Measurements from ENCODE around the gene TLCD3B. TPM values are rescaled to one million over a fixed set of nuclear protein-coding genes. Genes with fewer than 3 reads are reported as not detected.

The TLCD3B gene
- total and polyA plus RNA-seq, 2 experiments from 2014 or later, result 0.13 TPM; not detected in 1

- H3K4me3 ChIP-seq, result peak overlapping the region; percentile 81
- in situ Hi-C loops (cut with MboI), result no loop called here
- no peaks in the 10 kb centered on the region for H4K20me1 ChIP-seq (ENCODE audit: insufficient read depth)
- DNase-seq, result peak; percentile 71
- peak overlapping the region; percentile 94 for H3K9ac ChIP-seq
- H3K9me3 ChIP-seq (ENCODE audit: low read depth), result no peaks in the 10 kb centered on the region
- WGBS, 2 experiments (ENCODE audit: low coverage in 1 of 2, low lambda C conversion rate in 2 of 2, missing lambda C conversion rate in 2 of 2), result 0 to 2% methylated on average over 24 to 27 of the region's 33 CpGs
- H3K79me2 ChIP-seq (ENCODE audit: insufficient read depth), result peaks cover 61% of the 10 kb centered on the region
- peak overlapping the region; percentile 87 for H3K27ac ChIP-seq
- peaks cover 44% of the 10 kb centered on the region for H3F3A ChIP-seq (ENCODE audit: insufficient read depth)
- TF ChIP-seq EZH2 (IDR thresholded peaks at IDR 0.05; ENCODE audit: insufficient read depth, poor library complexity, severe bottlenecking), result no peak
- peaks cover 38% of the 10 kb centered on the region for H3K36me3 ChIP-seq (ENCODE audit: low read depth)
- no peaks in the 10 kb centered on the region for H3K27me3 ChIP-seq (replicated peaks; ENCODE audit: insufficient read depth)
- peak overlapping the region; percentile 97 for H3K4me2 ChIP-seq (ENCODE audit: unreplicated experiment)
- no peaks in the 10 kb centered on the region for H3K9me2 ChIP-seq (ENCODE audit: insufficient read depth)
- peak overlapping the region; percentile 76 for H2AFZ ChIP-seq
- peaks cover 17% of the 10 kb centered on the region for H3K4me1 ChIP-seq (ENCODE audit: insufficient read depth)
Measured at GRCh38 chr16:30076276-30076791, 45.3 kb upstream of the TLCD3B start.

DNA sequence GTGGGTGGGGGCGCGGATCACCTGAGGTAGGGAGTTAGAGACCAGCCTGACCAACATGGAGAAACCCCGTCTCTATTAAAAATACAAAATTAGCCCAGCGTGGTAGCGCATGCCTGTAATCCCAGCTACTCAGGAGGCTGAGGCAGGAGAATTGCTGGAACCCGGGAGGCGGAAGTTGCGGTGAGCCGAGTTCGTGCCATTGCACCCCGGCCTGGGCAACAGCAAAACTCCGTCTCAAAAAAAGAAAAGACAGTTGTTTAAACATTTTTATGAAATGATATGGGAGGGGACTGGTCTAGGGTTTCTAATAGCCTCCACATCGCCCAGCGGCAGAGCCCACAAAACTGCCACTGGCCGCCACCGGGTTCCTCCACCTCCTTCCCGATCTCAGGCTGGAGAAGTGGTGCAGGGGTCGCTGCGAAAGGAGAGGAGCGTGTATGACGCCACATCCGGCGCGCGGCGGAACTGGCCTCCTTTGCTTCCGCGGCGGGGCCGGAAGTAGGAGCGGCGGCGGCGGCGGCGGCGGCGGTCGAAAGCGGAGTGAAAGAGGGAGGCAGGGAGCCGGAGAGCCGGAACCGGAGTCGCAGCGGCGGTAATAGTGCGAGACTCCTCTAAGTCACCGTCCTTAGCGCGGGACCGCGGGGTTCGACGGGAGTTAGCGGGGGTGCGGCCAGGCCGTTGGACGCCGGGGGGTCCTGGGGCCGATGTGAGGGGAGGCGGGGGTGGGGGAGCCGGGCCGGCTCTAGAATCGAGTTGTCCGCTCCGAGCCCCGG is 44.6 kb upstream of the TLCD3B start, which contains the start of gene PPP4C:
TSS of gene PPP4C (plus strand) at position 492 of the 773 bp plus-strand sequence. CDS start 384 bp downstream, outside the sequence.
- H3K4me2 ChIP-seq (ENCODE audit: unreplicated experiment), result peak within 1 kb of the TSS; percentile 97
- H3K9ac ChIP-seq, result peak within 1 kb of the TSS; percentile 94
- peak within 1 kb of the TSS; percentile 81 for H3K4me3 ChIP-seq
- no peaks in the 10 kb centered on the region for H3K9me2 ChIP-seq (ENCODE audit: insufficient read depth)
- H3K36me3 ChIP-seq (ENCODE audit: low read depth), result peaks cover 38% of the 10 kb centered on the region
- no peaks in the 10 kb centered on the region for H4K20me1 ChIP-seq (ENCODE audit: insufficient read depth)
- peak within 1 kb of the TSS; percentile 87 for H3K27ac ChIP-seq
- in situ Hi-C loops (cut with MboI), result no loop called here
- peaks cover 17% of the 10 kb centered on the region for H3K4me1 ChIP-seq (ENCODE audit: insufficient read depth)
- DNase-seq, result peak; percentile 97
- H3K79me2 ChIP-seq (ENCODE audit: insufficient read depth), result peaks cover 61% of the 10 kb centered on the region
- WGBS, 2 experiments (ENCODE audit: low coverage in 1 of 2, low lambda C conversion rate in 2 of 2, missing lambda C conversion rate in 2 of 2), result 1 to 3% methylated on average over 35 to 67 of the region's 67 CpGs
- TF ChIP-seq EZH2phosphoT487 (IDR thresholded peaks at IDR 0.05; ENCODE audit: insufficient read depth, low read depth) (no peak), EZH2 (IDR thresholded peaks at IDR 0.05; ENCODE audit: insufficient read depth, poor library complexity, severe bottlenecking) (no peak)
- no peaks in the 10 kb centered on the region for H3K27me3 ChIP-seq (replicated peaks; ENCODE audit: insufficient read depth)
- peaks cover 50% of the 10 kb centered on the region for H3F3A ChIP-seq (ENCODE audit: insufficient read depth)
- H3K9me3 ChIP-seq (ENCODE audit: low read depth), result no peaks in the 10 kb centered on the region
- H2AFZ ChIP-seq, result peak within 1 kb of the TSS; percentile 76

GRCh38 chr16:30070490-30070889 is 39.4 kb upstream of the TLCD3B start:
- peaks cover 34% of the 10 kb centered on the region for H3K4me1 ChIP-seq (ENCODE audit: insufficient read depth)
- peak overlapping the region; percentile 92; the same call in 1 of the 2 replicates for H3K9ac ChIP-seq
- H3K9me2 ChIP-seq (ENCODE audit: insufficient read depth), result no peaks in the 10 kb centered on the region
- H3K4me3 ChIP-seq, result peak overlapping the region; percentile 82; the same call in 1 of the 2 replicates
- peaks cover 88% of the 10 kb centered on the region for H3F3A ChIP-seq (ENCODE audit: insufficient read depth)
- no peak for DNase-seq
- no peaks in the 10 kb centered on the region for H3K27me3 ChIP-seq (replicated peaks; ENCODE audit: insufficient read depth)
- peak overlapping the region; percentile 35 for H3K27ac ChIP-seq
- in situ Hi-C loops (cut with MboI), result loop anchor here (5.0 kb wide), 1 partner anchor 52 kb away; the partner anchor contains the start of gene MAPK3
- TF ChIP-seq EZH2phosphoT487 (IDR thresholded peaks at IDR 0.05; ENCODE audit: insufficient read depth, low read depth), result no peak
- no peak for TF ChIP-seq EZH2 (IDR thresholded peaks at IDR 0.05; ENCODE audit: insufficient read depth, poor library complexity, severe bottlenecking)
- no peaks in the 10 kb centered on the region for H3K9me3 ChIP-seq (ENCODE audit: low read depth)
- peaks cover 63% of the 10 kb centered on the region for H3K79me2 ChIP-seq (ENCODE audit: insufficient read depth)
- no peak overlapping the region for H2AFZ ChIP-seq
- H3K4me2 ChIP-seq (ENCODE audit: unreplicated experiment), result peak overlapping the region; percentile 91
- peaks cover 26% of the 10 kb centered on the region; the same call in 1 of the 2 replicates for H4K20me1 ChIP-seq (ENCODE audit: insufficient read depth)
- H3K36me3 ChIP-seq (ENCODE audit: low read depth), result peaks cover 60% of the 10 kb centered on the region

- peaks cover 82% of the 10 kb centered on the region for H3F3A ChIP-seq (ENCODE audit: insufficient read depth)
- no peak overlapping the region for H2AFZ ChIP-seq
- 79 to 82% methylated on average over 27 to 31 of the region's 31 CpGs for WGBS, 2 experiments (ENCODE audit: low coverage in 1 of 2, low lambda C conversion rate in 2 of 2, missing lambda C conversion rate in 2 of 2)
- H3K9ac ChIP-seq, result peak overlapping the region; percentile 92
- H3K36me3 ChIP-seq (ENCODE audit: low read depth), result peaks cover 60% of the 10 kb centered on the region
- H3K4me1 ChIP-seq (ENCODE audit: insufficient read depth), result peaks cover 30% of the 10 kb centered on the region
- peak overlapping the region; percentile 91 for H3K4me2 ChIP-seq (ENCODE audit: unreplicated experiment)
- H3K4me3 ChIP-seq, result peak overlapping the region; percentile 82
- TF ChIP-seq EZH2 (IDR thresholded peaks at IDR 0.05; ENCODE audit: insufficient read depth, poor library complexity, severe bottlenecking), result no peak
- TF ChIP-seq EZH2phosphoT487 (IDR thresholded peaks at IDR 0.05; ENCODE audit: insufficient read depth, low read depth), result no peak
- H3K9me3 ChIP-seq (ENCODE audit: low read depth), result no peaks in the 10 kb centered on the region
- H4K20me1 ChIP-seq (ENCODE audit: insufficient read depth), result peaks cover 26% of the 10 kb centered on the region; the same call in 1 of the 2 replicates
- peaks cover 63% of the 10 kb centered on the region for H3K79me2 ChIP-seq (ENCODE audit: insufficient read depth)
- H3K27ac ChIP-seq, result peak overlapping the region; percentile 35
- in situ Hi-C loops (cut with MboI), result loop anchor here (5.0 kb wide), 1 partner anchor 52 kb away; the partner anchor contains the start of gene MAPK3
- no peaks in the 10 kb centered on the region for H3K27me3 ChIP-seq (replicated peaks; ENCODE audit: insufficient read depth)
- DNase-seq, result no peak
- H3K9me2 ChIP-seq (ENCODE audit: insufficient read depth), result no peaks in the 10 kb centered on the region
Measured at GRCh38 chr16:30069611-30070462, 38.8 kb upstream of the TLCD3B start.

Measured in GM23248 (cell line).